HG03571 (cell line): Measurements from ENCODE around the gene CCDC180.
"Not testable (repeated sequence)": the region's sequence is repeated elsewhere in the genome, so short reads cannot be mapped to it uniquely, and the experiment has no call there.

ENCODE experiments used
- ATAC-seq: cut with Tn5 transposase; IDR thresholded peaks from one replicate; pipeline ENCODE4 v1.9.1; 2021; ENCODE audit not compliant: unreplicated experiment

The CCDC180 gene

DNA sequence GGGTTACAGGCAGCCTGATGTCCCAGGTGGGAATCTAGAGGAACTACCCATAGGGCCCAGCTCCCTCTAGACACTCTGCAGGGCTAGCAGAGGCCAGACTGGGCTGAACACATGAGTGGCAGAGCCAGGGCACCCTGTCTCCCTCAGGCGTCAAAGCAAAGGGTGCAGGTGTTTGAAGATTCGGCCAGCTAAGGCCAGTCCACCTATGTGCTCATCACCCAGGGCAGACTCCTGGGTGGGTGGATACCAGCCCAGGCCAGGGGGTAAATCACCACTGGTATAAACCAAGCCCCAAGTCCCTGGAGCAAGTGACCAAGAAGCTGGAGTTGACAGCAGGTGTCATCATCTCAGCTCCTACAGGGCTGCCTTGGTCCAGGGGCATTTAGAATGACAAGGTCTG is 3.4 kb downstream of the CCDC180 start:
- no peak for ATAC-seq

- no peak for ATAC-seq
These were observed 4.5 kb downstream of the CCDC180 start for GRCh38 chr9:97311798-97312500.

GRCh38 chr9:97312556-97312955 is 5.1 kb downstream of the CCDC180 start:
- no peak for ATAC-seq

DNA sequence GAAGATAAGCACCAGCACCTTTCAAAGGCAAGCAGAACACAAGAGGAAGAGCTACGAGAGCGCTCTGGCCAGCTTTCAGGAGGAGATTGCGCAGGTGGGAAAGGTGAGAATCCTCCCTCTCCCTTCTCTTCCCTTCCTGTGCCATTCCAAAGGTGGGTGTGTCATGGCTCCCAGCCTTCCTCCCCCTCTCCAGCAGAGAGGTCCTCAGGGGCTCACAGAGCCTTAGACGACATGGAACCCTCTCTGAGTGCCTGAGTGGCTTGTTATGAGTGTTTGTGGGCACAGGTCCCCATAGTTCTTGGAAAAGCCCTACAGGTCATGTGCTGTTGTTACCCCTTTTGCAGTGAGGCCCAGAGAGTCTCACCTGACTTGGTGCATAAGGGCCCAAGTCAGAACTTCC is 5.8 kb downstream of the CCDC180 start:
- no peak for ATAC-seq

GRCh38 chr9:97313746-97314145 is 6.3 kb downstream of the CCDC180 start:
- ATAC-seq = no peak

- no peak for ATAC-seq
These were observed 7.0 kb downstream of the CCDC180 start for GRCh38 chr9:97314503-97314902.

- no peak for ATAC-seq
These were observed 8.1 kb downstream of the CCDC180 start for GRCh38 chr9:97315550-97315949.

- ATAC-seq = no peak
These were observed 9.4 kb downstream of the CCDC180 start for GRCh38 chr9:97316904-97317303.

DNA sequence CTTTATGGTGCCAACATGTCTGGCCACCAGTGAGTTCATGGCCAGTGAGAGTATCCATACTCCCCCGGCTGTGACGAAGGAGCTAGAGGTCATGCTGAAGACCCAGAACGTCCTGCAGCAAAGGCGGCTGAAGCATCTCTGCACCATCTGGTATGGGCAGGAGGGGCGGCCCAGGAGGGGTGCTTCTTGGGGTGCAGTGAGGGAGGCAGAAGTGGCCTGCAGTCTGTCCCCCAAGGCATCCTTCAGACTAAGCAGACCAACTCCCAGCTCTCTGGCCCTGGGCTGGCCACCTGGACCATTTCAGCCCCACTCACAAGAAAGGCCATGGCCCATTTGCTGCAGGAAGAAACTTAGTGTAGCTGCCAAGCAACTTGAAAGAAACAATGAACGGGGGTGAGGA is 11.0 kb downstream of the CCDC180 start:
- ATAC-seq = no peak

DNA sequence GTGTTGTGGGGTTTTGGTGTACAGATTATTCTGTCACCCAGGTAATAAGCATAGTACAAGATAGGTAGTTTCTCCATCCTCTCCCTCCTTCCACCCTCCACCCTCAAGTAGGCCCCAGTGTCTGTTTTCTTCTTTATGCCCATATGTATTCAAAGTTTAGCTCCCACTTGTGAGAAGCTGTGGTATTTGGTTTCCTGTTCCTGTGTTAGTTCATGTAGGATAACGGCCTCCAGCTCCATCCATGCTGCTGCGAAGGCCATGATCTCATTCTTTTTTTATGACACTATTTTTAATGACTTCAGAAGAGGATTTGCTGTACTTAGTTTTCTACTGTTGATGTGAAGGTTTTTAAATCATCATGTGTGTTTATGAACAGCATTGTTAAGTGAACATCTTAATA is 11.9 kb downstream of the CCDC180 start:
- no peak for ATAC-seq

- ATAC-seq = no peak
These were observed 12.7 kb downstream of the CCDC180 start for GRCh38 chr9:97320080-97320642.

DNA sequence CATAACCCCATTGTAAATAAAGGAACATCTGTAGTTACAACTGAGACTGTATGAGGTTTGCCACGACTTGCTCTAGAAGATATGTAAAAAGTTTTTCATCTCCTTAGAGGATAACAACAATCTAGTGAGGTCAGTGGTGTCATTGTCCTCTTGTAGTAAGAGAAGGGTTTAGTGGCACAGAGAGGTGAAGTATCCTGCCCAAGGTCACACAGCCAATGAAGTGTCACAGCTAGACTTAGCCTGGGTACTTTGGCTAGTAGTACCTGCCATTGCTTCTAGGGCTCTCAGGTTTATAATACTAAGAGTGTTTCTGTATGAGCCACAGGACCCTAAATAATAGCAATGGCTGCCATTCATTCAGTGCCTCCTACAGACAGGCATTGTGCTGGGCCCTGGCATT is 13.8 kb downstream of the CCDC180 start:
- no peak for ATAC-seq

DNA sequence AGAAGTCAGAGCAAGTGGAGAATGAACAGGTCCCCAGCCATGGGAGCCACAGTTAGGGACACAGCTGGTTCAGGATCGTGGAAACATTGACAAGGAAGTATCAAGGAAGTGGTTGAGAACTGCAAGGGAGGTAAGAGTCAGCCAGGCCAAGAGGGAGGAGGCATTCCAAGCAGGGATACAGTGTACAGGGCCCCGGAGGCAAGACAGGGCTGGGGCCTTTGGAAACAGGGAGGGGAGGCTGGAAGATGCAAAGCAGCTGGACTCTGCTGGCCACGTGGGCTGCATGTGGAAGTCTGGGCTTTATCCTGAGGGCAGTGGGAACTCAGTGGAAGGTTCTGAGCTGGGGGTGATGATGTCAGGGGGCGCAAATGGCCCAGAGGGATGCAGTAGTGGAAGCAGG is 14.2 kb downstream of the CCDC180 start:
- no peak for ATAC-seq

GRCh38 chr9:97322105-97322504 is 14.6 kb downstream of the CCDC180 start:
- ATAC-seq = no peak

DNA sequence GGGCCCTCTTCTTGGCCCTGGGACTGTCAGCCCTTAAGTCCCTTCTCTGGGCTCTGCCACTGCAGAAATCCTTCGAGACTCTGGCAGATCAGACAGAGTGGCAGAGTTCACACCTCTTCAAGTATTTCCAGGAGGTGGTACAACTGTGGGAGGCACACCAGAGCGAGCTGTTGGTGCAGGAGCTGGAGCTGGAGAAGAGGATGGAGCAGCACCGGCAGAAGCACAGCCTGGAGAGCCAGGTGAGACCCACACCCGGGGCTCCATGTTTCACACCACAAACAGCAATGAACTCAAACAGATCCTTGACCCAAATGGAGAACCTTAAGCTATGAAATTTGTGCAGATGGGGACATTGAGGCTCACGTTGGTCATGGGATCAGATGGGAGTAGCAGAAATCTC is 17.5 kb downstream of the CCDC180 start:
- no peak for ATAC-seq

- ATAC-seq = no peak
These were observed 20.1 kb downstream of the CCDC180 start for GRCh38 chr9:97327562-97327961.

DNA sequence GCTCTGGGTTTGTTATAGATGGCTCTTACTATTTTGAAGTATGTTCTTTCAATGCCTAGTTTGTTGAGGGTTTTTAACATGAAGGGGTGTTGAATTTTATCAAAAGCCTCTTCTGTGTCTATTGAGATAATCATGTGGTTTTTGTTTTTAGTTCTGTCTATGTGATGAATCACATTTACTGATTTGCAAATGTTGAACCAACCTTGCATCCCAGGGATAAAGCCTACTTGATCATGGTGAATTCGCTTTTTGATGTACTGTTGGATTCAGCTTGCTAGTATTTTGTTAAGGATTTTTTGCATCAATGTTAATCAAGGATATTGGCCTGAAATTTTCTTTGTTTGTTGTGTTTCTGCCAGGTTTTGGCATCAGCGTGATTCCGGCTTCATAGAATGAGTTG is 25.5 kb downstream of the CCDC180 start:
- ATAC-seq = no peak

GRCh38 chr9:97335622-97336021 is 28.2 kb downstream of the CCDC180 start:
- not testable (repeated sequence) for ATAC-seq

DNA sequence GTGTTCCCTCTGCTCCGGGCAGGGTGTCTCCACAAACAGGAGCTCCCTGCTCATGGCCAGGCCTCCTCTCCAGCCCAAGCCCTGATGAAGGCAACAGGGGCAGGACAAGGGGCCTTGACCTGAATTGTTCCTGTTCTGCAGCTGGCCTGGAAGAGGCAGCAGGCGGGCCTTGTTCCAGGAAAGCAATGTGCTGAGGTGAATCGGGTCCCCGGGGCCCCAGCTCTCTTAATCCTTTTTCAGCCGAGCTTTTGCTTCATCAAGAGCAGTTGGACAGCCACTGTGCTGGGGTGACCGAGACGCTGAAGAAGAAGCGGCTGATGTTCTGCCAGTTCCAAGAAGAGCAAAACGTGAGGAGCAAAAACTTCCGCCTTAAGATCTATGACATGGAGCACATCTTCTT is 41.4 kb downstream of the CCDC180 start:
- no peak for ATAC-seq

- no peak for ATAC-seq
These were observed 41.9 kb downstream of the CCDC180 start for GRCh38 chr9:97349400-97349799.

- no peak for ATAC-seq
These were observed 47.2 kb downstream of the CCDC180 start for GRCh38 chr9:97354637-97355036.

- no peak for ATAC-seq
These were observed 49.6 kb downstream of the CCDC180 start for GRCh38 chr9:97357056-97357455.
